ENCODE measurements around the gene PTPRN2.

Gene PTPRN2

DNA sequence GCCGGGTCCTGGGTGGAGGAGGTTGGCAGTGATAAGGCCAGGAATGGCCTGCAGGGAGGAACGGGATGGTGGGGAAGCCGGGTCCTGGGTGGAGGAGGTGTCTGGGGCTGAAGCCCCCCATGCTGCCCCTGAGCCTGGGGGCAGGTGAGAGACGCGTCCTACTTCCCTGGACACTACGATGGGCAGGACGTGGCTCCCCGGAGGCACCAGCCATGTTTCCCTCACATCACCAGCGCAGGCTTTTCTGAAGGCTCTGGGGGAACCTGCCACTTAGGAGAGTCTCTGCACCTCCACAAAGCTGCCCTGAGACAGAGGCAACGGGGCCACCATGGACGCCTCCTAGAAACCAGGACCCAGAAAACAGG, 926.0 kb downstream of the PTPRN2 start:
- TF ChIP-seq, protein P1, sequence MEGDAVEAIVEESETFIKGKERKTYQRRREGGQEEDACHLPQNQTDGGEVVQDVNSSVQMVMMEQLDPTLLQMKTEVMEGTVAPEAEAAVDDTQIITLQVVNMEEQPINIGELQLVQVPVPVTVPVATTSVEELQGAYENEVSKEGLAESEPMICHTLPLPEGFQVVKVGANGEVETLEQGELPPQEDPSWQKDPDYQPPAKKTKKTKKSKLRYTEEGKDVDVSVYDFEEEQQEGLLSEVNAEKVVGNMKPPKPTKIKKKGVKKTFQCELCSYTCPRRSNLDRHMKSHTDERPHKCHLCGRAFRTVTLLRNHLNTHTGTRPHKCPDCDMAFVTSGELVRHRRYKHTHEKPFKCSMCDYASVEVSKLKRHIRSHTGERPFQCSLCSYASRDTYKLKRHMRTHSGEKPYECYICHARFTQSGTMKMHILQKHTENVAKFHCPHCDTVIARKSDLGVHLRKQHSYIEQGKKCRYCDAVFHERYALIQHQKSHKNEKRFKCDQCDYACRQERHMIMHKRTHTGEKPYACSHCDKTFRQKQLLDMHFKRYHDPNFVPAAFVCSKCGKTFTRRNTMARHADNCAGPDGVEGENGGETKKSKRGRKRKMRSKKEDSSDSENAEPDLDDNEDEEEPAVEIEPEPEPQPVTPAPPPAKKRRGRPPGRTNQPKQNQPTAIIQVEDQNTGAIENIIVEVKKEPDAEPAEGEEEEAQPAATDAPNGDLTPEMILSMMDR (IDR thresholded peaks at IDR 0.05; ENCODE audit: borderline replicate concordance, control extremely low read depth, extremely low read depth, insufficient read depth, missing control alignments): no peak
- DNase-seq (ENCODE audit: low spot score): no peak
- in situ Hi-C loops (cut with MboI; ENCODE audit: low sequenced_read_pairs, unreplicated experiment): no loop called here

DNA sequence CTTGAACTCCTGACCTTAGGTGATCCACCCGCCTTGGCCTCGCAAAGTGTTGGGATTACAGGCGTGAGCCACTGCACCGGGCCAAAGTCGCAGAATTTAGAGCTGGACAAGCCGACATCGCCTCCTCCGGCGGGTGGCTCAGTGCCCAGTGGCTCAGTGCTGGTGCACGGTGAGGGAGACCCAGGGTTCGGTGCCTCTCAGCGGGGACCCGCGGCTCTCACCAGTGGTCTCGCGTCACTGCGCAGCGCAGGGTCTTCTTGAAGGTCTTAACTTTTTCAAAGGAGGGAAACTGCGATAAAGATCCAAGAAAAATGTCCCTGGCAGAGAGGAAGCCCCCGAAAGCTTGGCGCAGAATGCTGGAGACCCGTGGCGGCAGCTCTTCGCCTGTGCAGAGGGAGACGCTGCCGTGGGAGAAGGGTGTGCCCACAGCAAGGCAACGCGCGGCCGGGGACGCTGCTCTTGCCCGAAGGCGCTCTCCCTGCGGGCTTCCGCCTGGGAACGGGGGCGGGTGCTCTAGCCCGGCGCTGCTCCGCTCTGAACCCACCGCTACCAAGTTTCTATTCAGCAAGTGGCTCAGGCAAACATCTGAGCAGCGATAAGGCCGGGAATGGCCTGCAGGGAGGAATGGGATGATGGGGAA, 926.5 kb downstream of the PTPRN2 start:
- TF ChIP-seq, protein P1 (IDR thresholded peaks at IDR 0.05; ENCODE audit: borderline replicate concordance, control extremely low read depth, extremely low read depth, insufficient read depth, missing control alignments): no peak
- DNase-seq (ENCODE audit: low spot score): no peak
- in situ Hi-C loops (cut with MboI; ENCODE audit: low sequenced_read_pairs, unreplicated experiment): no loop called here

DNA sequence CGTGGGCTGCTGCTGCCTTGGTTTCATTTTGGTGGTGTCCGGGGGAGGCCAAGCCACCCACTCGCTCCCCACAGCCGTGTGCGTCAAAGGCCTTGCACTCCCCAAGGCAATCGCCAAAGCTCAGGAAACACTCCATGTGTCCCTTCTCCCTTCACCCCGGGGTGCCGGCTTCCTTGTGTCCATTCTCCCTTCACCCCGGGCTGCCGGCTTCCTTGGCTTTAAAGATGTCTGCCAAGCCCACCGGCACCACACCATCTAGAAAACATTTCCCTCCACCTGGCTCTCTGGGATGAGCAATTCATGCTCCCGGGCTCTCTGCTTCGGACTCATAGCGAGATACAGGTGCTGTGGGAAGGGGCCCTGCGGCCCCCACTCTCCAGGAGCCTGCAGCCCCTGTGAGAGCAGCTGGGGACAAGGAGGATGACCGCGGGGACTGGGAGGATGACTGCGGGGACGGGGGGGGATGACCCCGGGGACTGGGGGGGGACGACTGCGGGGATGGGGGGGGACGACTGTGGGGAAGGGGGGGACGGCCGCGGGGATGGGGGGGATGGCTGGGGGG, 928.7 kb downstream of the PTPRN2 start:
- peak; percentile 23 for DNase-seq (ENCODE audit: low spot score)
- TF ChIP-seq, protein P1 (IDR thresholded peaks at IDR 0.05; ENCODE audit: borderline replicate concordance, control extremely low read depth, extremely low read depth, insufficient read depth, missing control alignments): no peak
- in situ Hi-C loops (cut with MboI; ENCODE audit: low sequenced_read_pairs, unreplicated experiment): no loop called here

DNA sequence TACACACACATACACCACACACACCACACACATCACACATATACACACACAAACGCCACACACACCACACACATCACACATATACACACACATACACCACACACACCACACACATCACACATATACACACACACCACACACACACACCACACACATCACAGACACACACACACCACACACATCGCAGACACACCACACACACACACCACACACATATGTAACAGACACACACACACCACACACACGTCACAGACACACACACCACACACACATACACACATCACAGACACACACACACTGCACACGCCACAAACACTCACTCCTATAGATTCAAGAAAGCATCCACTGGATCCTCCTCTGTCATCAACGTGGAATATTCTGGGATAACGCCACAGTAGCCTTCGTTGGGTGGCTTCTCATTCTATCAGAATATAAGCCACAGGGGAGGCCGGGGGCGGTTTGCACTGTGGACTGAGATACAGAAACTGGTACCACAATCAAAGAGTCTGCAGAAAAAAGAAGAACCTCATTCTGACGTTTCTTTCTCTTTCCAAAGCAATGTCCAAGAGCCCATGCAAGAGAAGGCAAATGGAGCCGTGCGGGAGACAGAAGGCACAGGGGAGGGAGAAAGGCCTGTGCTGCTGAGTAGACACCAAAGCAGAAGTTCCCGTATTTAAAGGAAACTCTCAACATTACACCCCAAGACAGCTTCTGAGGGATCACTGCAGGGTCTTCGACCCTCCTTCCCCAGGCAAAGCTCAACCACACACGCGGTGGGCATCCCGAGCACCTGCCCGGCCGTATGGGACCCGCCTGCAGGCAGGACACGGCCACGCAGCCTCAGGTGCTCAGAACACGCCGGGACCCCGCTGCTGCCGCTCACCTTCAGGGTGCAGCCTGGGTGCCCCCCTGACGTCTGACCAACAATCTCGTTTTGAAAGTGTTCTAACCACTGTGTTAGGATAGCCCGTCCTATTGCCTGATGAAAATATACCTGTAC, 929.6 kb downstream of the PTPRN2 start:
- TF ChIP-seq, protein P1 (IDR thresholded peaks at IDR 0.05; ENCODE audit: borderline replicate concordance, control extremely low read depth, extremely low read depth, insufficient read depth, missing control alignments): no peak
- peak; percentile 27 for DNase-seq (ENCODE audit: low spot score)
- in situ Hi-C loops (cut with MboI; ENCODE audit: low sequenced_read_pairs, unreplicated experiment): no loop called here

DNA sequence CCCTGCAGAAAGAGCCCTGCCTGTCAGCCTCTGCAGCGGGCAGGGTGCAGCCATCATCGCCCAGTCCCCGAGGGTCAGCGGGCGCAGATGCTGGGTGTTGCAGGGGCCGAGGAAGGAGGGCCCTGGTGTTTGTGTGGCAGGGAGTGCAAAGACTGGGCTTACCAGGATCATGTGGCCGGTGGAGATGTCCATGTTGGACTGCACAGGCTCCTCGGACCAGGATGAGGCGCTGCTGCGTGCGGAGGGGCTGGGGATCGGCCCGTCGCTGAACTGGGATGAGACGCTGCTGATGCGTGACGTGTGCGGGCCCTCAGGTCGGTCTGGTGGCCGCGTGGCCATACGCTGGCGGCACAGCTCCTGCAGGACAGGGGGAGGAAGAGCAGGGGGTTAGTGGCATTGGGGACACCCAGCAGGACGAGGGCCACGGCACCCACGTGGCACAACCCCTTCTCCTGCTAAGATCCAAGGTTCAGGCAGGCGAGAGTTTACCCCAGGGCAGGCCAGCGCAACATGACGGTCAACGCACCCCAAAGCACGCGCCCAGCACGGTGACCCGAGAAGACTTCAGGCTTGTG, 931.3 kb downstream of the PTPRN2 start:
- in situ Hi-C loops (cut with MboI; ENCODE audit: low sequenced_read_pairs, unreplicated experiment): no loop called here
- TF ChIP-seq, protein P1 (IDR thresholded peaks at IDR 0.05; ENCODE audit: borderline replicate concordance, control extremely low read depth, extremely low read depth, insufficient read depth, missing control alignments): no peak
- peak; percentile 24 for DNase-seq (ENCODE audit: low spot score)

DNA sequence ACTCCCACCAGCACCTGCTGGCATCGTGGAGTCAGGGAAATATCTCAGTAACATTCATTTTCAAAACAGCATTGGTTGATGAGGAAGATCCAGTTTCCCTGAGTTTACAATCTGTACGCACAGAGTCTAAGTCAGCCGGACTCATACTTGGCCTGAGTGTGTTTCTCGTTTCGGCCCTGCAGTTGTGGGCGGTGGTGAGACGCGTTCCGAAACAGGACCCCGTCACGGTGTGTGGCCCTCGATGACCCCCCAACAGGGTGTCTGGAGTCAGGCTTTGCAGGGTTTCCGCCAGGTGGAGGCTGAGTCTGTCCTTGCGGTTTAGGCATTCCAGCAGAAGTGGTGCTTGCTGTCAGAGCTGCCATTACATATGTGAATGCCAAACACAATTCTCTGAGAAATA, 933.3 kb downstream of the PTPRN2 start:
- DNase-seq (ENCODE audit: low spot score): no peak
- TF ChIP-seq, protein P1 (IDR thresholded peaks at IDR 0.05; ENCODE audit: borderline replicate concordance, control extremely low read depth, extremely low read depth, insufficient read depth, missing control alignments): no peak
- in situ Hi-C loops (cut with MboI; ENCODE audit: low sequenced_read_pairs, unreplicated experiment): no loop called here
